ENCODE results near the gene ABHD17B.

The ABHD17B gene

GRCh38 chr9:71928806-71929205 is 17.8 kb upstream of the ABHD17B start:
- CTCF ChIA-PET, result no interaction called here
- DNase-seq (ENCODE audit: extremely low spot score), result no peak
- TF ChIP-seq TARDBP (IDR thresholded peaks at IDR 0.05) (no peak), ELF4 (IDR thresholded peaks at IDR 0.05) (no peak), SP1 (IDR thresholded peaks at IDR 0.05) (no peak), FOXM1 (IDR thresholded peaks at IDR 0.05; ENCODE audit: borderline replicate concordance) (no peak), PKNOX1 (IDR thresholded peaks at IDR 0.05) (no peak), BHLHE40 (IDR thresholded peaks at IDR 0.05; ENCODE audit: borderline replicate concordance) (no peak), ZNF384 (IDR thresholded peaks at IDR 0.05) (no peak), HDGF (IDR thresholded peaks at IDR 0.05; ENCODE audit: borderline replicate concordance) (no peak), FOXA1 (IDR thresholded peaks at IDR 0.05) (no peak), LEF1 (IDR thresholded peaks at IDR 0.05; ENCODE audit: borderline replicate concordance) (no peak), NFRKB (IDR thresholded peaks at IDR 0.05) (no peak), L3MBTL2 (conservative IDR thresholded peaks at IDR 0.05) (no peak), FOXK2 (IDR thresholded peaks at IDR 0.05) (no peak), SUZ12 (IDR thresholded peaks at IDR 0.05) (no peak), ARNT (IDR thresholded peaks at IDR 0.05) (no peak), CTBP1 (IDR thresholded peaks at IDR 0.05; ENCODE audit: borderline replicate concordance) (no peak)
- POLR2A ChIA-PET, result no interaction called here

GRCh38 chr9:71928376-71928775 is 17.4 kb upstream of the ABHD17B start:
- TF ChIP-seq FOXK2 (IDR thresholded peaks at IDR 0.05) (no peak), SUZ12 (IDR thresholded peaks at IDR 0.05) (no peak), TARDBP (IDR thresholded peaks at IDR 0.05) (no peak), FOXM1 (IDR thresholded peaks at IDR 0.05; ENCODE audit: borderline replicate concordance) (no peak), NFRKB (IDR thresholded peaks at IDR 0.05) (no peak), CTBP1 (IDR thresholded peaks at IDR 0.05; ENCODE audit: borderline replicate concordance) (no peak), PKNOX1 (IDR thresholded peaks at IDR 0.05) (no peak), ELF4 (IDR thresholded peaks at IDR 0.05) (no peak), LEF1 (IDR thresholded peaks at IDR 0.05; ENCODE audit: borderline replicate concordance) (no peak), ZNF384 (IDR thresholded peaks at IDR 0.05) (no peak), ARNT (IDR thresholded peaks at IDR 0.05) (no peak), BHLHE40 (IDR thresholded peaks at IDR 0.05; ENCODE audit: borderline replicate concordance) (no peak), FOXA1 (IDR thresholded peaks at IDR 0.05) (no peak), HDGF (IDR thresholded peaks at IDR 0.05; ENCODE audit: borderline replicate concordance) (no peak), L3MBTL2 (conservative IDR thresholded peaks at IDR 0.05) (no peak), SP1 (IDR thresholded peaks at IDR 0.05) (no peak)
- no peak for DNase-seq (ENCODE audit: extremely low spot score)
- ChIA-PET POLR2A (no interaction called here), CTCF (no interaction called here)

- ChIA-PET CTCF (no interaction called here), POLR2A (no interaction called here)
- DNase-seq (ENCODE audit: extremely low spot score), result no peak
- TF ChIP-seq FOXM1 (IDR thresholded peaks at IDR 0.05; ENCODE audit: borderline replicate concordance) (no peak), SP1 (IDR thresholded peaks at IDR 0.05) (no peak), BHLHE40 (IDR thresholded peaks at IDR 0.05; ENCODE audit: borderline replicate concordance) (no peak), CTBP1 (IDR thresholded peaks at IDR 0.05; ENCODE audit: borderline replicate concordance) (no peak), TARDBP (IDR thresholded peaks at IDR 0.05) (no peak)
Measured at GRCh38 chr9:71925834-71926233, 14.8 kb upstream of the ABHD17B start.

GRCh38 chr9:71924576-71924975 is 13.6 kb upstream of the ABHD17B start:
- DNase-seq (ENCODE audit: extremely low spot score), result no peak
- ChIA-PET POLR2A (no interaction called here), CTCF (no interaction called here)
- TF ChIP-seq BHLHE40 (IDR thresholded peaks at IDR 0.05; ENCODE audit: borderline replicate concordance) (no peak), ELF4 (IDR thresholded peaks at IDR 0.05) (no peak), CTBP1 (IDR thresholded peaks at IDR 0.05; ENCODE audit: borderline replicate concordance) (no peak), FOXA1 (IDR thresholded peaks at IDR 0.05) (no peak), HDGF (IDR thresholded peaks at IDR 0.05; ENCODE audit: borderline replicate concordance) (no peak), ARNT (IDR thresholded peaks at IDR 0.05) (no peak), FOXK2 (IDR thresholded peaks at IDR 0.05) (no peak), PKNOX1 (IDR thresholded peaks at IDR 0.05) (no peak), L3MBTL2 (conservative IDR thresholded peaks at IDR 0.05) (no peak), ZNF384 (IDR thresholded peaks at IDR 0.05) (no peak), NFRKB (IDR thresholded peaks at IDR 0.05) (no peak), LEF1 (IDR thresholded peaks at IDR 0.05; ENCODE audit: borderline replicate concordance) (no peak), SUZ12 (IDR thresholded peaks at IDR 0.05) (no peak), FOXM1 (IDR thresholded peaks at IDR 0.05; ENCODE audit: borderline replicate concordance) (no peak), SP1 (IDR thresholded peaks at IDR 0.05) (no peak), TARDBP (IDR thresholded peaks at IDR 0.05) (no peak)

- no peak for DNase-seq (ENCODE audit: extremely low spot score)
- ChIA-PET CTCF (no interaction called here), POLR2A (no interaction called here)
- TF ChIP-seq NFRKB (IDR thresholded peaks at IDR 0.05) (no peak), FOXA1 (IDR thresholded peaks at IDR 0.05) (no peak), BHLHE40 (IDR thresholded peaks at IDR 0.05; ENCODE audit: borderline replicate concordance) (no peak), LEF1 (IDR thresholded peaks at IDR 0.05; ENCODE audit: borderline replicate concordance) (no peak), HDGF (IDR thresholded peaks at IDR 0.05; ENCODE audit: borderline replicate concordance) (no peak)
Measured at GRCh38 chr9:71921190-71921814, 10.3 kb upstream of the ABHD17B start.

GRCh38 chr9:71920456-71921189 is 9.6 kb upstream of the ABHD17B start:
- ChIA-PET CTCF (no interaction called here), POLR2A (no interaction called here)
- no peak for DNase-seq (ENCODE audit: extremely low spot score)
- no peak for TF ChIP-seq ZNF384 (IDR thresholded peaks at IDR 0.05)
- no peak for TF ChIP-seq ARNT (IDR thresholded peaks at IDR 0.05)
- TF ChIP-seq TARDBP (IDR thresholded peaks at IDR 0.05), result no peak
- no peak for TF ChIP-seq FOXK2 (IDR thresholded peaks at IDR 0.05)
- TF ChIP-seq HDGF (IDR thresholded peaks at IDR 0.05; ENCODE audit: borderline replicate concordance), result no peak
- TF ChIP-seq BHLHE40 (IDR thresholded peaks at IDR 0.05; ENCODE audit: borderline replicate concordance), result no peak
- TF ChIP-seq FOXM1 (IDR thresholded peaks at IDR 0.05; ENCODE audit: borderline replicate concordance), result no peak
- TF ChIP-seq NFRKB (IDR thresholded peaks at IDR 0.05), result no peak
- TF ChIP-seq CTBP1 (IDR thresholded peaks at IDR 0.05; ENCODE audit: borderline replicate concordance), result no peak
- TF ChIP-seq LEF1 (IDR thresholded peaks at IDR 0.05; ENCODE audit: borderline replicate concordance), result no peak
- TF ChIP-seq FOXA1 (IDR thresholded peaks at IDR 0.05), result no peak
- no peak for TF ChIP-seq SP1 (IDR thresholded peaks at IDR 0.05)
- no peak for TF ChIP-seq SUZ12 (IDR thresholded peaks at IDR 0.05)
- no peak for TF ChIP-seq L3MBTL2 (conservative IDR thresholded peaks at IDR 0.05)
- no peak for TF ChIP-seq PKNOX1 (IDR thresholded peaks at IDR 0.05)
- no peak for TF ChIP-seq ELF4 (IDR thresholded peaks at IDR 0.05)

Data from HEK293T (cell line).